Loucy (cell line): ENCODE results near the gene SEMA7A.

Source experiments
- H2AFZ ChIP-seq: fragments of 200-600 bp; sonication (generic); 2 replicates; pipeline ENCODE4 v1.6.0; 2016; ENCODE audit warnings: antibody characterized with exemption, mild to moderate bottlenecking, low read length, moderate library complexity
- H3F3A ChIP-seq: fragments of 200-600 bp; 2 replicates; pipeline ENCODE4 v1.6.0; 2016; ENCODE audit warnings: antibody characterized with exemption, low read depth, mild to moderate bottlenecking
- H3K27me3 ChIP-seq: fragments of 200-600 bp; sonication (generic); 2 replicates; pipeline ENCODE4 v1.6.1; 2014; ENCODE audit warnings: low read length, mild to moderate bottlenecking; ENCODE audit not compliant: insufficient read depth, poor library complexity, severe bottlenecking
- H3K36me3 ChIP-seq: fragments of 200-600 bp; sonication (generic); 2 replicates; pipeline ENCODE4 v1.6.1; 2016; ENCODE audit warnings: low read length; ENCODE audit not compliant: insufficient read depth
- H3K4me1 ChIP-seq: fragments of 200-600 bp; sonication (generic); 2 replicates; pipeline ENCODE4 v1.5.1; 2014; ENCODE audit warnings: low read length, mild to moderate bottlenecking; ENCODE audit not compliant: insufficient read depth, poor library complexity, severe bottlenecking
- H3K4me2 ChIP-seq: fragments of 200-600 bp; sonication (generic); 2 replicates; pipeline ENCODE4 v1.6.0; 2014; ENCODE audit warnings: antibody characterized with exemption, low read length, low read depth, mild to moderate bottlenecking; ENCODE audit not compliant: poor library complexity, severe bottlenecking
- H3K4me3 ChIP-seq: fragments of 200-600 bp; sonication (generic); 2 replicates; pipeline ENCODE4 v1.5.1; 2014; ENCODE audit warnings: low read length, mild to moderate bottlenecking, mixed read lengths; ENCODE audit not compliant: poor library complexity, severe bottlenecking
- H3K79me2 ChIP-seq: fragments of 200-600 bp; sonication (generic); 2 replicates; pipeline ENCODE4 v1.6.1; 2014; ENCODE audit warnings: low read length; ENCODE audit not compliant: insufficient read depth
- H3K9ac ChIP-seq: fragments of 200-600 bp; sonication (generic); 2 replicates; pipeline ENCODE4 v1.6.0; 2014; ENCODE audit warnings: mild to moderate bottlenecking, low read depth, low read length, moderate library complexity; ENCODE audit not compliant: poor library complexity, severe bottlenecking
- H3K9me2 ChIP-seq: fragments of 200-600 bp; sonication (generic); replicated peaks from 2 replicates; pipeline ENCODE4 v1.6.1; 2016; ENCODE audit warnings: low read depth, low read length, mixed read lengths
- H3K9me3 ChIP-seq: fragments of 200-600 bp; sonication (generic); 2 replicates; pipeline ENCODE4 v1.6.1; 2014; ENCODE audit warnings: mild to moderate bottlenecking, antibody characterized with exemption, low read length, low read depth; ENCODE audit not compliant: insufficient read depth
- H4K20me1 ChIP-seq: fragments of 200-600 bp; sonication (generic); 2 replicates; pipeline ENCODE4 v1.6.0; 2014; ENCODE audit warnings: antibody characterized with exemption, low read length, mild to moderate bottlenecking; ENCODE audit not compliant: insufficient read depth, poor library complexity, severe bottlenecking
- CTCF ChIP-seq: fragments of 200-600 bp; sonication (generic); conservative IDR thresholded peaks from 2 replicates; pipeline ENCODE4 v1.5.1; 2014; ENCODE audit warnings: mild to moderate bottlenecking, antibody characterized with exemption, low read length
- EZH2phosphoT487 ChIP-seq: fragments of 200-600 bp; IDR thresholded peaks from 2 replicates; pipeline ENCODE4 v1.6.1; 2018; ENCODE audit warnings: antibody characterized with exemption, mild to moderate bottlenecking, moderate library complexity, borderline replicate concordance

The SEMA7A gene

GRCh38 chr15:74470631-74471395 lies 37.1 kb upstream of the SEMA7A start:
- Histone ChIP-seq H3K9ac (no peak overlapping the region), H3F3A (0 out of 2 replicates have a peak, but pooled peaks cover 4% of the 10 kb centered on the region), H3K27me3 (no peaks in the 10 kb centered on the region), H2AFZ (no peak overlapping the region), H3K9me2 (no peaks in the 10 kb centered on the region), H3K4me1 (no peaks in the 10 kb centered on the region), H4K20me1 (no peaks in the 10 kb centered on the region), H3K36me3 (no peaks in the 10 kb centered on the region), H3K9me3 (no peaks in the 10 kb centered on the region), H3K79me2 (no peaks in the 10 kb centered on the region), H3K4me2 (no peak overlapping the region), H3K4me3 (no peak overlapping the region)
- TF ChIP-seq CTCF: no peak
- TF ChIP-seq EZH2phosphoT487: no peak

- H3K79me2 ChIP-seq: no peaks in the 10 kb centered on the region; the same call in 1 of the 2 replicates
- H2AFZ ChIP-seq: no peak overlapping the region
- no peak for TF ChIP-seq EZH2phosphoT487
- no peak for TF ChIP-seq CTCF
- H4K20me1 ChIP-seq: no peaks in the 10 kb centered on the region
- 0 out of 2 replicates have a peak, but pooled peaks cover 4% of the 10 kb centered on the region for H3F3A ChIP-seq
- H3K4me3 ChIP-seq: no peak overlapping the region
- H3K27me3 ChIP-seq: no peaks in the 10 kb centered on the region
- no peaks in the 10 kb centered on the region for H3K9me3 ChIP-seq
- peaks cover 13% of the 10 kb centered on the region for H3K4me1 ChIP-seq
- H3K9ac ChIP-seq: no peak overlapping the region
- H3K4me2 ChIP-seq: no peak overlapping the region
- H3K36me3 ChIP-seq: no peaks in the 10 kb centered on the region
- no peaks in the 10 kb centered on the region for H3K9me2 ChIP-seq
Observed at GRCh38 chr15:74468341-74469032, 34.7 kb upstream of the SEMA7A start.

GRCh38 chr15:74466570-74466969 lies 32.8 kb upstream of the SEMA7A start:
- Histone ChIP-seq H3K4me1 (peaks cover 27% of the 10 kb centered on the region), H3K9me3 (no peaks in the 10 kb centered on the region), H3K27me3 (no peaks in the 10 kb centered on the region), H3K79me2 (peaks cover 18% of the 10 kb centered on the region), H2AFZ (no peak overlapping the region), H3K9me2 (no peaks in the 10 kb centered on the region), H3F3A (0 out of 2 replicates have a peak, but pooled peaks cover 4% of the 10 kb centered on the region), H3K9ac (no peak overlapping the region), H3K4me3 (no peak overlapping the region), H4K20me1 (peaks cover 2% of the 10 kb centered on the region), H3K36me3 (no peaks in the 10 kb centered on the region), H3K4me2 (no peak overlapping the region)
- no peak for TF ChIP-seq CTCF
- no peak for TF ChIP-seq EZH2phosphoT487
